Endothelial cell of umbilical vein (primary cell): ENCODE measurements around the gene FLT1. TPM values are rescaled to one million over a fixed set of nuclear protein-coding genes. Genes with fewer than 3 reads are reported as not detected.

Experiments used
- BruUV-seq: library from RNA; stranded (reverse); fragments of 400-500 nt; replicated peaks from 2 replicates; lab custom pipeline; 2021; lab: Mats Ljungman, UMichigan
- CTCF ChIA-PET: fragments of 300-600, 350-600 bp; sonication (Branson Sonifier 250); formaldehyde crosslinking; loops from one replicate; lab custom pipeline; 2021; ENCODE audit warnings: antibody characterized with exemption, inconsistent platforms; lab: Charles Lee
- POLR2A ChIA-PET: fragments of 300-600, 350-600 bp; sonication (Branson Sonifier 250); formaldehyde crosslinking; loops from one replicate; lab custom pipeline; 2021; ENCODE audit warnings: antibody characterized with exemption, inconsistent platforms; lab: Charles Lee
- DNase-seq: peaks from one replicate; pipeline ENCODE4 v3.0.0-alpha.2; 2011; ENCODE audit warnings: low read depth, low spot score
- FAIRE-seq: peaks from 2 replicates; lab custom pipeline; 2011; peaks lifted over from hg19 to GRCh38; lab: Jason Lieb, UNC
- H2AFZ ChIP-seq: 2 replicates; pipeline ENCODE4 v1.6.0; 2012; ENCODE audit warnings: low read depth, low read length, control low read depth, inconsistent platforms
- H3K27ac ChIP-seq: 2 replicates; pipeline ENCODE4 v1.5.1; 2011; ENCODE audit warnings: low read depth, mild to moderate bottlenecking, control low read depth, low read length, moderate library complexity; ENCODE audit not compliant: insufficient read depth
- H3K27me3 ChIP-seq, 2 experiments: 2 replicates each; pipeline versions ENCODE4 v1.6.0 to v1.6.1; 2011; ENCODE audit warnings: low read length in 2 of 2, mixed read lengths in 1 of 2; ENCODE audit not compliant: control insufficient read depth in 2 of 2, insufficient read depth in 2 of 2
- H3K36me3 ChIP-seq, 2 experiments: 2 replicates in 1 of 2; 3 replicates in 1 of 2; pipeline ENCODE4 v1.5.1; 2011; ENCODE audit warnings: low read length in 2 of 2, mild to moderate bottlenecking in 1 of 2, moderate library complexity in 1 of 2; ENCODE audit not compliant: control insufficient read depth in 2 of 2, insufficient read depth in 2 of 2; ENCODE audit errors: extremely low read depth in 1 of 2
- H3K4me1 ChIP-seq: 3 replicates; pipeline ENCODE4 v1.5.1; 2011; ENCODE audit warnings: mild to moderate bottlenecking, low read length; ENCODE audit not compliant: control insufficient read depth, insufficient read depth; ENCODE audit errors: extremely low read depth
- H3K4me2 ChIP-seq: 2 replicates; pipeline ENCODE4 v1.6.1; 2011; ENCODE audit warnings: low read length, control low read depth, mixed read lengths; ENCODE audit not compliant: insufficient read depth
- H3K4me3 ChIP-seq, 3 experiments: fragments of 200-600 bp in 1 of 3; sonication (generic), shearing (Covaris generic) in 1 of 3; replicated peaks in 1 of 3; 2 replicates each; pipeline ENCODE4 v1.5.1; 2011 to 2016; ENCODE audit warnings: control low read depth in 3 of 3, low read length in 3 of 3, mild to moderate bottlenecking in 2 of 3, inconsistent platforms in 1 of 3, low read depth in 1 of 3, moderate library complexity in 1 of 3; ENCODE audit not compliant: insufficient read depth in 1 of 3
- H3K79me2 ChIP-seq: 2 replicates; pipeline ENCODE4 v1.6.0; 2012; ENCODE audit warnings: low read length, inconsistent platforms; ENCODE audit not compliant: control insufficient read depth, insufficient read depth
- H3K9ac ChIP-seq: replicated peaks from 2 replicates; pipeline ENCODE3; 2011; ENCODE audit warnings: low read length, control low read depth; ENCODE audit not compliant: insufficient read depth; ENCODE audit errors: extremely low read depth
- H3K9me1 ChIP-seq: replicated peaks from 3 replicates; pipeline ENCODE4 v1.6.0; 2011; ENCODE audit warnings: mild to moderate bottlenecking, low read length; ENCODE audit not compliant: control insufficient read depth, insufficient read depth; ENCODE audit errors: extremely low read depth
- H3K9me3 ChIP-seq: replicated peaks from 2 replicates; pipeline ENCODE4 v1.5.1; 2012; ENCODE audit warnings: low read length, inconsistent platforms; ENCODE audit not compliant: control insufficient read depth, insufficient read depth
- H4K20me1 ChIP-seq: replicated peaks from 2 replicates; pipeline ENCODE3; 2011; ENCODE audit warnings: mild to moderate bottlenecking, low read length; ENCODE audit not compliant: control insufficient read depth, insufficient read depth; ENCODE audit errors: extremely low read depth
- CTCF ChIP-seq, 2 donors: IDR thresholded peaks; 1 replicate in 1 of 2; 2 replicates in 1 of 2; pipeline ENCODE4 v1.5.1; 2011; ENCODE audit warnings: low read length in 2 of 2, mild to moderate bottlenecking in 2 of 2, moderate library complexity in 2 of 2, control low read depth in 1 of 2, inconsistent platforms in 1 of 2, low read depth in 1 of 2; ENCODE audit not compliant: insufficient read depth in 1 of 2; ENCODE audit errors: extremely low read depth in 1 of 2
- EZH2 ChIP-seq: IDR thresholded peaks from 2 replicates; pipeline ENCODE4 v1.6.1; 2012; ENCODE audit warnings: borderline replicate concordance, low read depth, mild to moderate bottlenecking, moderate library complexity, low read length, inconsistent platforms; ENCODE audit not compliant: severe bottlenecking
- FOS ChIP-seq: IDR thresholded peaks from 2 replicates; pipeline ENCODE4 v1.6.1; 2011; ENCODE audit warnings: mild to moderate bottlenecking, low read length, moderate library complexity, borderline replicate concordance; ENCODE audit not compliant: insufficient read depth
- GATA2 ChIP-seq: IDR thresholded peaks from 2 replicates; pipeline ENCODE4 v1.7.0; 2011; ENCODE audit warnings: low read depth, mild to moderate bottlenecking, moderate library complexity, mixed read lengths, low read length; ENCODE audit not compliant: insufficient read length, insufficient read depth
- JUN ChIP-seq: IDR thresholded peaks from 2 replicates; pipeline ENCODE4 v1.6.1; 2011; ENCODE audit warnings: borderline replicate concordance, low read depth; ENCODE audit not compliant: insufficient read length, insufficient read depth
- MYC ChIP-seq: IDR thresholded peaks from one replicate; pipeline ENCODE4 v1.6.1; 2011; ENCODE audit warnings: mild to moderate bottlenecking, low read depth, low read length
- POLR2A ChIP-seq: IDR thresholded peaks from 2 replicates; pipeline ENCODE4 v1.6.1; 2012; ENCODE audit warnings: low read depth, mild to moderate bottlenecking, control low read depth, low read length
- POLR2AphosphoS5 ChIP-seq: IDR thresholded peaks from 2 replicates; pipeline ENCODE4 v1.6.1; 2012; ENCODE audit warnings: low read depth, mild to moderate bottlenecking, control low read depth, low read length, moderate library complexity; ENCODE audit not compliant: insufficient read depth
- dilution Hi-C: fragments of 300-500 bp; cut with MboI; formaldehyde crosslinking; loops from one replicate; pipeline ENCODE4 v1.15.0; 2019; ENCODE audit warnings: low sequenced_read_pairs; ENCODE audit not compliant: extremely low pct_ligation_motif_present
- intact Hi-C: fragments of 100-400 bp; cut with micrococcal nuclease; formaldehyde crosslinking; loops from one replicate; pipeline ENCODE4 v1.10.0; 2022
- polyA plus RNA-seq, 4 experiments: library from polyadenylated mRNA; depleted of rRNA in 3 of 4; stranded (reverse) in 3 of 4; unstranded in 1 of 4; fragments of >200 nt; gene quantifications; 2 replicates each; pipeline versions ENCODE4 v1.2.1 to v1.2.3, GENCODE V29; 2011 to 2012; ENCODE audit warnings: missing spikeins in 1 of 4
- total RNA-seq: library from RNA; stranded (reverse); gene quantifications from 2 replicates; pipeline ENCODE4 v1.2.3, GENCODE V29; 2021
- TF ChIP-seq, protein P1 (sequence below): IDR thresholded peaks from 2 replicates; pipeline ENCODE4 v1.6.1; 2011; ENCODE audit not compliant: insufficient read depth, insufficient read length

Gene FLT1
- total and polyA plus RNA-seq, 2 donors (not counting 3 experiments of a cell fraction or from before 2014, with no cell fraction given): 16.0 to 104 TPM

DNA sequence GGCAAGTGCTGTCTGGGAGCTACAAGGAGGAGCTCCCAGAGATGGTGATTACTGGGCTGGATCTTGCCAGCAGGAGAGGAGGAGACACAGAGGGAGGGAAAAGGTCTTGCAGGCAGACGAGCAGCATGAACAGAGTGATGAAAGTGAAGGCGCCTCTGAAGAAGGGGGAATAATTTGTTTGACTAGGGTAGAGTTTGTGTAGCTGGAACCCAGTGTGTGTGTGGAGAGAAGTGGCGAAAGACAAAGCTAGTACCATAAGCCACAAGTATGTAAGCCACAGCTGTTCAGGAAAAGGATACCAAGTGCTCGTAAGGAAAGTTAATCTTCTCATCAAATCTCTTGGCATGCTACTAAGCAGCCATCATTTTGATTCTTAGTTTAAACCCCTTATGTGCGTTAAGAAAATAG, 5.4 kb downstream of the FLT1 start:
- Histone ChIP-seq H3K27me3 (no peaks in the 10 kb centered on the region), H3K79me2 (peaks cover 94% of the 10 kb centered on the region), H3K4me1 (peaks cover 46% of the 10 kb centered on the region), H4K20me1 (peaks cover 8% of the 10 kb centered on the region), H3K4me3 (no peak overlapping the region), H2AFZ (no peak overlapping the region), H3K36me3 (peaks cover 0 to 2% of the 10 kb centered on the region in 2 experiments), H3K4me2 (peak overlapping the region; percentile 96), H3K9me3 (no peaks in the 10 kb centered on the region), H3K27ac (peak overlapping the region; percentile 76), H3K9ac (peak overlapping the region; percentile 49), H3K9me1 (no peaks in the 10 kb centered on the region)
- intact Hi-C loops (no loop called here), dilution Hi-C loops (loop anchor here (25.0 kb wide), 1 partner anchor 177 kb away; no protein-coding TSS in a partner anchor)
- ChIA-PET POLR2A (interaction anchor here (1.9 kb wide), 1 partner anchor 81 kb away, joined by 12 read pairs; no protein-coding TSS in a partner anchor), CTCF (interaction anchor here (0.7 to 4.4 kb wide), 11 partner anchors 10 to 165 kb away, joined by 3 to 28 read pairs (median 7); no protein-coding TSS in a partner anchor)
- DNase-seq (peak; percentile 55), FAIRE-seq (no peak)
- no peak for TF ChIP-seq FOS
- TF ChIP-seq EZH2: no peak
- no peak for TF ChIP-seq CTCF (IDR thresholded peaks at IDR 0.05; ENCODE audit: extremely low read depth in 1 of 2, insufficient read depth in 1 of 2, low read depth in 1 of 2, low read length in 2 of 2)
- TF ChIP-seq MYC: no peak
- TF ChIP-seq GATA2: no peak
- TF ChIP-seq JUN: no peak
- TF ChIP-seq POLR2AphosphoS5: no peak
- TF ChIP-seq, protein P1, sequence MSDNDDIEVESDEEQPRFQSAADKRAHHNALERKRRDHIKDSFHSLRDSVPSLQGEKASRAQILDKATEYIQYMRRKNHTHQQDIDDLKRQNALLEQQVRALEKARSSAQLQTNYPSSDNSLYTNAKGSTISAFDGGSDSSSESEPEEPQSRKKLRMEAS: no peak
- TF ChIP-seq POLR2A: no peak
- no TSS peak for BruUV-seq
